CD14-positive monocyte (primary cell): ENCODE measurements around the gene RTL1. TPM values are rescaled to one million over a fixed set of nuclear protein-coding genes. Genes with fewer than 3 reads are reported as not detected.
A peak's percentile ranks its signal among the peaks of the same experiment; 100 is the strongest.

ENCODE experiments used
- DNase-seq, 3 donors: peaks; one replicate each; pipeline ENCODE4 v3.0.0-alpha.2; 2011 to 2022
- H2AFZ ChIP-seq: 2 replicates; pipeline ENCODE4 v1.6.0; 2012; ENCODE audit warnings: mild to moderate bottlenecking, low read depth, low read length, inconsistent platforms; ENCODE audit not compliant: insufficient read depth, poor library complexity, severe bottlenecking
- H3K27ac ChIP-seq, 2 donors: 1 replicate in 1 of 2; 2 replicates in 1 of 2; pipeline ENCODE4 v1.5.1; 2012 to 2013; ENCODE audit warnings: low read length in 2 of 2, control low read depth in 1 of 2, inconsistent platforms in 1 of 2, low read depth in 1 of 2, mild to moderate bottlenecking in 1 of 2
- H3K27me3 ChIP-seq, 2 donors: one replicate each; pipeline versions ENCODE4 v1.6.0 to v1.6.1; 2011 to 2013; ENCODE audit warnings: low read length in 2 of 2; ENCODE audit not compliant: control insufficient read depth in 2 of 2, insufficient read depth in 2 of 2
- H3K36me3 ChIP-seq, 2 donors: replicated peaks in 1 of 2; 1 replicate in 1 of 2; 2 replicates in 1 of 2; pipeline versions ENCODE4 v1.5.1 to v1.6.1; 2012 to 2013; ENCODE audit warnings: low read length in 2 of 2, control low read depth in 1 of 2, inconsistent platforms in 1 of 2, mild to moderate bottlenecking in 1 of 2; ENCODE audit not compliant: insufficient read depth in 2 of 2, control insufficient read depth in 1 of 2
- H3K4me1 ChIP-seq, 2 donors: 1 replicate in 1 of 2; 2 replicates in 1 of 2; pipeline versions ENCODE4 v1.5.1 to v1.6.1; 2012 to 2013; ENCODE audit warnings: low read length in 2 of 2, control low read depth in 1 of 2, inconsistent platforms in 1 of 2, mild to moderate bottlenecking in 1 of 2, moderate library complexity in 1 of 2; ENCODE audit not compliant: insufficient read depth in 2 of 2, control insufficient read depth in 1 of 2
- H3K4me2 ChIP-seq: replicated peaks from 2 replicates; pipeline ENCODE3; 2012; ENCODE audit warnings: low read length, moderate library complexity, mild to moderate bottlenecking; ENCODE audit not compliant: poor library complexity, severe bottlenecking; ENCODE audit errors: extremely low read depth
- H3K4me3 ChIP-seq, 3 experiments: fragments of 200-600 bp in 1 of 3; sonication (generic) in 1 of 3; replicated peaks in 1 of 3; 1 replicate in 2 of 3; 2 replicates in 1 of 3; pipeline ENCODE4 v1.5.1; 2011 to 2013; ENCODE audit warnings: low read length in 3 of 3, mild to moderate bottlenecking in 3 of 3, control low read depth in 2 of 3, low read depth in 2 of 3, inconsistent platforms in 1 of 3, moderate library complexity in 1 of 3
- H3K79me2 ChIP-seq: 2 replicates; pipeline ENCODE4 v1.6.0; 2012; ENCODE audit warnings: mild to moderate bottlenecking, control low read depth, inconsistent platforms, low read length, moderate library complexity; ENCODE audit not compliant: insufficient read depth
- H3K9ac ChIP-seq: 2 replicates; pipeline ENCODE4 v1.6.0; 2017; ENCODE audit warnings: low read length, mild to moderate bottlenecking; ENCODE audit not compliant: insufficient read depth, poor library complexity, severe bottlenecking
- H3K9me3 ChIP-seq, 2 donors: replicated peaks in 1 of 2; 1 replicate in 1 of 2; 2 replicates in 1 of 2; pipeline versions ENCODE4 v1.5.1 to v1.6.1; 2012 to 2013; ENCODE audit warnings: low read length in 2 of 2, control low read depth in 1 of 2; ENCODE audit not compliant: control insufficient read depth in 1 of 2, insufficient read depth in 1 of 2
- H4K20me1 ChIP-seq: 2 replicates; pipeline ENCODE4 v1.6.0; 2012; ENCODE audit warnings: mild to moderate bottlenecking, low read length, control low read depth, moderate library complexity; ENCODE audit not compliant: insufficient read depth
- H3K27ac Mint-ChIP-seq, 7 donors: one replicate each; pipeline ENCODE4 v1.8.0; 2020; ENCODE audit warnings: mild to moderate bottlenecking in 7 of 7, mixed read lengths in 7 of 7, moderate library complexity in 6 of 7, inconsistent platforms in 2 of 7
- H3K27me3 Mint-ChIP-seq, 3 donors: one replicate each; pipeline ENCODE4 v1.8.0; 2021 to 2022; ENCODE audit warnings: low read depth in 3 of 3, mild to moderate bottlenecking in 3 of 3, mixed read lengths in 3 of 3, moderate library complexity in 3 of 3, inconsistent platforms in 1 of 3
- H3K36me3 Mint-ChIP-seq, 2 donors: one replicate each; pipeline ENCODE4 v1.8.0; 2020; ENCODE audit warnings: mixed read lengths in 2 of 2, inconsistent platforms in 1 of 2, mild to moderate bottlenecking in 1 of 2
- H3K4me1 Mint-ChIP-seq: one replicate; pipeline ENCODE4 v1.8.0; 2020; ENCODE audit warnings: mild to moderate bottlenecking, mixed read lengths
- H3K4me3 Mint-ChIP-seq, 2 donors: one replicate each; pipeline ENCODE4 v1.8.0; 2020; ENCODE audit warnings: mild to moderate bottlenecking in 2 of 2, mixed read lengths in 2 of 2, moderate library complexity in 1 of 2
- H3K9me3 Mint-ChIP-seq, 7 donors: one replicate each; pipeline ENCODE4 v1.8.0; 2020 to 2022; ENCODE audit warnings: mixed read lengths in 7 of 7, mild to moderate bottlenecking in 6 of 7, moderate library complexity in 6 of 7, inconsistent platforms in 2 of 7
- WGBS: methylation state at CpG from one replicate; pipeline ENCODE4 v1.1.5; 2013; ENCODE audit warnings: missing lambda C conversion rate; ENCODE audit not compliant: insufficient coverage; 5-methylcytosine and 5-hydroxymethylcytosine counted together
- intact Hi-C, 2 donors: fragments of 100-400 bp; cut with micrococcal nuclease; formaldehyde crosslinking; loops; one replicate each; pipeline versions ENCODE4 v1.15.0 to v1.15.1; 2023
- polyA plus RNA-seq, 3 donors: library from polyadenylated mRNA; depleted of rRNA in 1 of 3; unstranded in 2 of 3; stranded (reverse) in 1 of 3; fragments of 300-500 nt in 2 of 3; fragments of >200 nt in 1 of 3; fragmentation: Illumina TruSeq in 2 of 3; gene quantifications; 1 replicate in 2 of 3; 2 replicates in 1 of 3; pipeline ENCODE4 v1.2.3, GENCODE V29; 2012 to 2021
- TF ChIP-seq, protein P1 (sequence below): fragments of 200-600 bp; IDR thresholded peaks from one replicate; pipeline ENCODE4 v1.8.0; 2022; ENCODE audit warnings: antibody characterized with exemption, mild to moderate bottlenecking

RTL1 gene
- polyA plus RNA-seq, 3 donors = not detected

- H3K9me3 ChIP-seq = no peaks in the 10 kb centered on the region
- intact Hi-C loops = loop anchor here (1.0 to 2.0 kb wide), 3 partner anchors 383 to 777 kb away; no protein-coding TSS in a partner anchor
- Mint-ChIP-seq H3K4me1 (no peaks in the 10 kb centered on the region), H3K27me3 (peaks cover 0 to 3% (median 2%) of the 10 kb centered on the region in 3 donors), H3K27ac (no peak overlapping the region), H3K9me3 (no peaks in the 10 kb centered on the region), H3K4me3 (no peak overlapping the region), H3K36me3 (no peaks in the 10 kb centered on the region)
- H3K9ac ChIP-seq = no peak overlapping the region
- H3K4me2 ChIP-seq = no peak overlapping the region
- H3K36me3 ChIP-seq = no peaks in the 10 kb centered on the region
- 80% methylated on average over 11 of the region's 13 CpGs for WGBS
- TF ChIP-seq, protein P1, sequence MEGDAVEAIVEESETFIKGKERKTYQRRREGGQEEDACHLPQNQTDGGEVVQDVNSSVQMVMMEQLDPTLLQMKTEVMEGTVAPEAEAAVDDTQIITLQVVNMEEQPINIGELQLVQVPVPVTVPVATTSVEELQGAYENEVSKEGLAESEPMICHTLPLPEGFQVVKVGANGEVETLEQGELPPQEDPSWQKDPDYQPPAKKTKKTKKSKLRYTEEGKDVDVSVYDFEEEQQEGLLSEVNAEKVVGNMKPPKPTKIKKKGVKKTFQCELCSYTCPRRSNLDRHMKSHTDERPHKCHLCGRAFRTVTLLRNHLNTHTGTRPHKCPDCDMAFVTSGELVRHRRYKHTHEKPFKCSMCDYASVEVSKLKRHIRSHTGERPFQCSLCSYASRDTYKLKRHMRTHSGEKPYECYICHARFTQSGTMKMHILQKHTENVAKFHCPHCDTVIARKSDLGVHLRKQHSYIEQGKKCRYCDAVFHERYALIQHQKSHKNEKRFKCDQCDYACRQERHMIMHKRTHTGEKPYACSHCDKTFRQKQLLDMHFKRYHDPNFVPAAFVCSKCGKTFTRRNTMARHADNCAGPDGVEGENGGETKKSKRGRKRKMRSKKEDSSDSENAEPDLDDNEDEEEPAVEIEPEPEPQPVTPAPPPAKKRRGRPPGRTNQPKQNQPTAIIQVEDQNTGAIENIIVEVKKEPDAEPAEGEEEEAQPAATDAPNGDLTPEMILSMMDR = no peak
- H3K27ac ChIP-seq = no peak overlapping the region
- no peaks in the 10 kb centered on the region for H3K27me3 ChIP-seq
- no peaks in the 10 kb centered on the region for H4K20me1 ChIP-seq
- H3K79me2 ChIP-seq = no peaks in the 10 kb centered on the region
- H3K4me1 ChIP-seq = peaks cover 6 to 8% of the 10 kb centered on the region in 2 donors
- no peak overlapping the region for H2AFZ ChIP-seq
- DNase-seq = no peak
- H3K4me3 ChIP-seq = no peak overlapping the region
These were observed 52.0 kb downstream of the RTL1 start for GRCh38 chr14:100851586-100851916.

- 54% methylated on average over 8 of the region's 8 CpGs for WGBS
- H3K4me3 ChIP-seq = no peak overlapping the region
- peaks cover 6 to 8% of the 10 kb centered on the region in 2 donors for H3K4me1 ChIP-seq
- H3K27me3 ChIP-seq = no peaks in the 10 kb centered on the region
- Mint-ChIP-seq H3K4me3 (no peak overlapping the region), H3K4me1 (no peaks in the 10 kb centered on the region), H3K36me3 (no peaks in the 10 kb centered on the region), H3K27ac (no peak overlapping the region), H3K27me3 (peaks cover 0 to 3% (median 2%) of the 10 kb centered on the region in 3 donors), H3K9me3 (no peaks in the 10 kb centered on the region)
- intact Hi-C loops = loop anchor here (1.0 to 2.0 kb wide), 3 partner anchors 384 to 778 kb away; no protein-coding TSS in a partner anchor
- no peak overlapping the region for H3K27ac ChIP-seq
- no peaks in the 10 kb centered on the region for H3K79me2 ChIP-seq
- no peak overlapping the region for H3K4me2 ChIP-seq
- H4K20me1 ChIP-seq = no peaks in the 10 kb centered on the region
- peak; percentile 57 to 63 (median 61) for DNase-seq
- H3K36me3 ChIP-seq = no peaks in the 10 kb centered on the region
- TF ChIP-seq, protein P1 = peak; percentile 92
- no peaks in the 10 kb centered on the region for H3K9me3 ChIP-seq
- no peak overlapping the region for H2AFZ ChIP-seq
- no peak overlapping the region for H3K9ac ChIP-seq
These were observed 52.5 kb downstream of the RTL1 start for GRCh38 chr14:100850841-100851585.
